ENCODE data around the gene CEP350.

DNA sequence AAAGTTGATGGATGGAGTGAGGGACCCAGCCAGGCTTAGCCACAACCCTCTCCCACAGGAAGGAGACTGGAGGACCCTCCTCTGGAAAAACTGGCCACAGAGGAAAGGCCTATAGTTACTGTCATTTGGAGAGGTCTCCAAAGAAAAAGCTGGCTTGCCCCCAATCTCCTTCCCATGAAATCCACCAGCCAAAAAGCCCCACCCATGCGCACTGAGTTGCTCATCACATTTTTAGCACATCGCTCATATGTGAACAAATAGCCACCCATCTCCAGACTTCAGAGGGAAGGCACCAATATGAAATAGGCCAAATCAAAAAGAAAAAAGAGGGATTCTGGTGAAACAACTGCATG, 163.1 kb downstream of the CEP350 start:
- TF ChIP-seq CTCF (CRISPR knock-in tag; IDR thresholded peaks at IDR 0.05) (no peak), MYNN (CRISPR knock-in tag; IDR thresholded peaks at IDR 0.05; ENCODE audit: low read depth) (no peak), ZSCAN21 (CRISPR knock-in tag; IDR thresholded peaks at IDR 0.05; ENCODE audit: borderline replicate concordance) (no peak)
